HepG2 (cell line): ENCODE measurements around the gene CHP1. TPM values are rescaled to one million over a fixed set of nuclear protein-coding genes. Genes with fewer than 3 reads are reported as not detected.
A peak's percentile ranks its signal among the peaks of the same experiment; 100 is the strongest.

Source experiments
- ASH2L ChIP-seq: fragments of 300-600, 200-600 bp; sonication (generic); IDR thresholded peaks from 2 replicates; pipeline ENCODE4 v1.7.0; 2017; ENCODE audit warnings: low read depth, mild to moderate bottlenecking, moderate library complexity, mixed read lengths, low read length; ENCODE audit not compliant: insufficient read length
- CTCF ChIP-seq: sonication (generic); formaldehyde crosslinking; IDR thresholded peaks from 2 replicates; pipeline ENCODE4 v1.5.0; 2020; ENCODE audit warnings: mild to moderate bottlenecking, missing genetic modification reagents, moderate library complexity
- HOXA7 ChIP-seq: sonication (generic); formaldehyde crosslinking; IDR thresholded peaks from 2 replicates; pipeline ENCODE4 v1.8.1; 2022; ENCODE audit warnings: mild to moderate bottlenecking, missing genetic modification reagents, moderate library complexity
- MAFG ChIP-seq: sonication (generic); formaldehyde crosslinking; IDR thresholded peaks from 2 replicates; pipeline ENCODE4 v1.5.1; 2020; ENCODE audit warnings: mild to moderate bottlenecking, missing genetic modification reagents
- MEIS1 ChIP-seq: sonication (generic); formaldehyde crosslinking; IDR thresholded peaks from 2 replicates; pipeline ENCODE4 v1.9.0; 2021; ENCODE audit warnings: mild to moderate bottlenecking, missing genetic modification reagents, moderate library complexity, borderline replicate concordance
- NRL ChIP-seq: sonication (generic); formaldehyde crosslinking; IDR thresholded peaks from 2 replicates; pipeline ENCODE4 v1.5.0; 2020; ENCODE audit warnings: missing genetic modification reagents, mild to moderate bottlenecking, moderate library complexity, borderline replicate concordance
- SALL2 ChIP-seq: sonication (generic); formaldehyde crosslinking; IDR thresholded peaks from 2 replicates; pipeline ENCODE4 v1.8.1; 2023; ENCODE audit warnings: mild to moderate bottlenecking, missing genetic modification reagents, inconsistent platforms
- SIX1 ChIP-seq: sonication (generic); formaldehyde crosslinking; IDR thresholded peaks from 2 replicates; pipeline ENCODE4 v1.4.0; 2020; ENCODE audit warnings: missing genetic modification reagents, borderline replicate concordance
- SOX6 ChIP-seq, 2 experiments: fragments of 450-650 bp in 1 of 2; sonication (generic) in 1 of 2; formaldehyde crosslinking in 1 of 2; IDR thresholded peaks; 2 replicates each; pipeline versions ENCODE4 v1.4.0 to v1.6.1; 2017 to 2020; ENCODE audit warnings: antibody characterized with exemption in 1 of 2, mild to moderate bottlenecking in 1 of 2, missing genetic modification reagents in 1 of 2
- SRY ChIP-seq: sonication (generic); formaldehyde crosslinking; IDR thresholded peaks from 2 replicates; pipeline ENCODE4 v1.8.0; 2022; ENCODE audit warnings: mild to moderate bottlenecking, missing genetic modification reagents
- TOE1 ChIP-seq: sonication (generic); formaldehyde crosslinking; IDR thresholded peaks from 2 replicates; pipeline ENCODE4 v1.4.0; 2020; ENCODE audit warnings: mild to moderate bottlenecking, missing genetic modification reagents
- ZBTB4 ChIP-seq: sonication (generic); formaldehyde crosslinking; IDR thresholded peaks from 2 replicates; pipeline ENCODE4 v1.4.0; 2020; ENCODE audit warnings: missing genetic modification reagents, mild to moderate bottlenecking, borderline replicate concordance
- ZNF18 ChIP-seq: sonication (generic); formaldehyde crosslinking; IDR thresholded peaks from 2 replicates; pipeline ENCODE4 v1.8.0; 2022; ENCODE audit warnings: mild to moderate bottlenecking, missing genetic modification reagents; ENCODE audit not compliant: insufficient replicate concordance
- ZNF30 ChIP-seq: sonication (generic); formaldehyde crosslinking; IDR thresholded peaks from 2 replicates; pipeline ENCODE4 v1.5.0; 2020; ENCODE audit warnings: mild to moderate bottlenecking, missing genetic modification reagents
- ZNF337 ChIP-seq: sonication (generic); formaldehyde crosslinking; IDR thresholded peaks from 2 replicates; pipeline ENCODE4 v1.5.1; 2020; ENCODE audit warnings: missing genetic modification reagents, low read depth, mild to moderate bottlenecking, borderline replicate concordance
- ZNF383 ChIP-seq: sonication (generic); formaldehyde crosslinking; IDR thresholded peaks from 2 replicates; pipeline ENCODE4 v1.4.0; 2020; ENCODE audit warnings: missing genetic modification reagents, mild to moderate bottlenecking, borderline replicate concordance
- ZNF629 ChIP-seq: sonication (generic); formaldehyde crosslinking; conservative IDR thresholded peaks from 2 replicates; pipeline ENCODE4 v1.5.0; 2020; ENCODE audit warnings: missing genetic modification reagents
- ZSCAN25 ChIP-seq: sonication (generic); formaldehyde crosslinking; IDR thresholded peaks from 2 replicates; pipeline ENCODE4 v1.8.0; 2022; ENCODE audit warnings: mild to moderate bottlenecking, missing genetic modification reagents
- polyA plus RNA-seq, 8 experiments: library from polyadenylated mRNA; depleted of rRNA in 3 of 8; stranded (reverse) in 7 of 8; unstranded in 1 of 8; fragments of >200 nt; fragmentation: Illumina TruSeq in 4 of 8; extraction: Trizol in 4 of 8; gene quantifications; 2 replicates each; pipeline versions ENCODE4 v1.2.1 to v1.2.3, GENCODE V29; 2011 to 2016; ENCODE audit warnings: low read depth in 4 of 8, missing spikeins in 1 of 8, mixed read lengths in 1 of 8; ENCODE audit not compliant: insufficient read depth in 1 of 8
- total RNA-seq, 5 experiments: library from RNA; depleted of rRNA; stranded (reverse); fragments of >200 nt; fragmentation: Illumina TruSeq; extraction: Trizol; gene quantifications; 2 replicates each; pipeline ENCODE4 v1.2.3, GENCODE V29; 2016; ENCODE audit warnings: low read depth in 1 of 5
- TF ChIP-seq, protein P1 (sequence below): sonication (generic); formaldehyde crosslinking; conservative IDR thresholded peaks from 2 replicates; pipeline ENCODE4 v1.4.0; 2020; ENCODE audit warnings: missing genetic modification reagents

Gene CHP1
- total and polyA plus RNA-seq, 2 of the 13 experiments (the other 11 are each of a cell fraction or from before 2014, with no cell fraction given): 49.6 to 76.4 TPM

GRCh38 chr15:41283653-41284426, 52.8 kb downstream of the CHP1 start (continued):
- TF ChIP-seq ZBTB4 (CRISPR knock-in tag) (no peak), MAFG (CRISPR knock-in tag) (no peak), CTCF (CRISPR knock-in tag) (0 out of 2 replicates have a peak, but pooled peaks have one; percentile 7), ZNF383 (CRISPR knock-in tag) (no peak), SOX6 (IDR thresholded peaks at IDR 0.05) (no peak), SOX6 (CRISPR knock-in tag; IDR thresholded peaks at IDR 0.05) (peak; percentile 64), NRL (CRISPR knock-in tag) (no peak; the same call in 1 of the 2 replicates), ZNF30 (CRISPR knock-in tag) (no peak), TOE1 (CRISPR knock-in tag) (no peak), ZNF629 (CRISPR knock-in tag) (no peak), ASH2L (peak; percentile 90), ZNF18 (CRISPR knock-in tag) (peak; percentile 42), MEIS1 (CRISPR knock-in tag) (no peak), SIX1 (CRISPR knock-in tag) (no peak), HOXA7 (no peak), SRY (peak; percentile 70; the same call in 1 of the 2 replicates), SALL2 (CRISPR knock-in tag) (peak; percentile 75; the same call in 1 of the 2 replicates), ZNF337 (CRISPR knock-in tag) (no peak), ZSCAN25 (CRISPR knock-in tag) (peak; percentile 63; the same call in 1 of the 2 replicates)
- TF ChIP-seq, protein P1, sequence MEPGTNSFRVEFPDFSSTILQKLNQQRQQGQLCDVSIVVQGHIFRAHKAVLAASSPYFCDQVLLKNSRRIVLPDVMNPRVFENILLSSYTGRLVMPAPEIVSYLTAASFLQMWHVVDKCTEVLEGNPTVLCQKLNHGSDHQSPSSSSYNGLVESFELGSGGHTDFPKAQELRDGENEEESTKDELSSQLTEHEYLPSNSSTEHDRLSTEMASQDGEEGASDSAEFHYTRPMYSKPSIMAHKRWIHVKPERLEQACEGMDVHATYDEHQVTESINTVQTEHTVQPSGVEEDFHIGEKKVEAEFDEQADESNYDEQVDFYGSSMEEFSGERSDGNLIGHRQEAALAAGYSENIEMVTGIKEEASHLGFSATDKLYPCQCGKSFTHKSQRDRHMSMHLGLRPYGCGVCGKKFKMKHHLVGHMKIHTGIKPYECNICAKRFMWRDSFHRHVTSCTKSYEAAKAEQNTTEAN (CRISPR knock-in tag): no peak
